Lower lobe of right lung (tissue), 2 donors: Measurements from ENCODE around the gene SLC19A2. TPM values are rescaled to one million over a fixed set of nuclear protein-coding genes. Genes with fewer than 3 reads are reported as not detected.

Experiments
- ATAC-seq, 2 donors: fragments of 200-7000 bp; cut with Tn5 transposase; one replicate each; pipeline ENCODE4 v1.9.1; 2020 to 2022; ENCODE audit warnings: mild to moderate bottlenecking in 2 of 2, moderate library complexity in 2 of 2
- DNase-seq: peaks from one replicate; pipeline ENCODE4 v3.0.0-alpha.2; 2020
- H3K27ac ChIP-seq: fragments of 200-600 bp; one replicate; pipeline ENCODE4 v1.8.0; 2022
- H3K27me3 ChIP-seq: fragments of 200-600 bp; one replicate; pipeline ENCODE4 v1.8.0; 2022; ENCODE audit warnings: low read depth
- H3K36me3 ChIP-seq: fragments of 200-600 bp; one replicate; pipeline ENCODE4 v1.8.0; 2022; ENCODE audit warnings: mild to moderate bottlenecking
- H3K4me1 ChIP-seq: fragments of 200-600 bp; one replicate; pipeline ENCODE4 v1.8.0; 2022
- H3K4me3 ChIP-seq: fragments of 200-600 bp; one replicate; pipeline ENCODE4 v1.8.0; 2022; ENCODE audit warnings: mild to moderate bottlenecking
- H3K9me3 ChIP-seq: fragments of 200-600 bp; one replicate; pipeline ENCODE4 v1.8.0; 2022
- intact Hi-C: fragments of 100-400 bp; cut with DNase I; formaldehyde crosslinking; loops from one replicate; pipeline ENCODE4 v1.11.0; 2022
- total RNA-seq: library from RNA; stranded (reverse); fragmentation: NEBNext Ultra II Directional; extraction: Animal tissue kit (Norgen Biotek cat#: 25700); gene quantifications from one replicate; pipeline ENCODE4 v1.2.1, GENCODE V29; 2021
- TF ChIP-seq, protein P1 (sequence below): fragments of 200-600 bp; IDR thresholded peaks from one replicate; pipeline ENCODE4 v1.8.0; 2022; ENCODE audit warnings: antibody characterized with exemption, mild to moderate bottlenecking
- donor health status: DM: no; HTN: yes; CAD: no; lungs with severe emphysema.

SLC19A2 gene
- total RNA-seq, 1 donor from 2014 or later = 11.1 TPM

DNA sequence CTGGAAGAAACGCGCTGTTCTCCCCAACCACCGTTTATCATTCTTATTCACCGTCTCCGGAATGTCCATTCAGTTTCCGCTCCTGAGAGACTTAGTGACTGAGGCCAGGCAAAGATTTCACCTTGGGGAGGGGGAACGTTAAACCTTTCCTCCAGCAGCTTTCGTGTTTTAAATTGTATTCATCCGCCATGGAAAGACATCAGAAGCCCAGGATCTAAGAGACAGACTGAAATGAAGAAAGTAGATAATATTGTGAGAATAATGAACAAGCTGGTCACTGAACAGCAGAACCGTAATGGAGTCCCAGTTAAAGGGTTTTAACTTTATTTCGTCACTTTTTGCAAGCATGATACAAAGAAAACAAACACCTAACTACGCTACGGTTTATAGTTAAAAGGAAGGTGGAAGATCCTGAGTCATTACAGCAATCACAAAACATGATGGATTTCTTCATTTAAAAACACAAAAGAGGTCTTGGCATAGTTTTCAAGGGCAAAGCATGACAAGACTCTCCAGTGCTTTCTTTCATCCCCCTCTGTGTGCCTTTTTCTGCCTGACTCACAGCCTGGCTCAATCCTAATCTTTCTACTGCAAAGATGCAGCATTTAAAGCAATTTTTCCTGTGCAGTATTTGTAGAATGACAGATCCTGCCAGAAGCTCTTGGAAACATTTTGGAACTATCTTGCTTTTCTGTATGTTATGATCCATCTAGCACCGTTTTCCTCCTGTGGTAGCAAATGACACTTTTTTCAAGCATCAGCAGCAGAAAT is 722 bp upstream of the SLC19A2 start:
- no peaks in the 10 kb centered on the region for H3K9me3 ChIP-seq

DNA sequence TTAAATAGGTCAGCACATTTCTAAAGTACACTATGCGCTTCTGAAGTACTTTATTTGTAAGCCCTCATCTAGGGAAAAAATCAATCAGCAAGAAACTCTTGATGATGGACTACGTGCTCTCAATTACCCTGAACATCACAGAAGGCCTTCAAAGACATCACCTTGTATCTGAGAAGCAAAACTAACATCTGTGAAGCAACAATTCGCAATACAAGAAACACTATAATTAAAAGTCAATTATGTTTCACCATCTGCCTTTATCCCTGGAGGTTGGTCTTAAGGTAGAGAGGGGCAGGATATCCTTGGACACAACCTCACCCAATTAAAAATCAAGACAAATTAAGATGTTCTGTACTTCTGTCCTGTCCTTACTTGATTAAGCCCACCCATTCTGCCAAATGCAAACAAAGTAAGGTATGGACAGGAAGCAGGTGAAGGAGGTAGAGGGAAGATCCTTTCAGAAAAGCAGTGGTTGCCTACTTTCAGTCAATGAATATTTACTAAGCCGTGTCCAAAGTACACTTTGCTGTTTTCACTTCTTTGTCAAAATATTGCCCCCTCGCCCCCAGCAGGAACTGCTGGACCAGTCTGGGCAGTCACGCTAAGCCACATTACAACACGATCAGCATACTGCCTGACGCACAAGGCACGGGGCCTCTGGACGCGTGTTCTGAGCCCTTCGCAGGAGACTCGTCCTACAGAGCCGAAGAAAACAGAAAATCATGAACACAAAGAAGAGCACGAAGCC is 887 bp downstream of the SLC19A2 start:
- Histone ChIP-seq H3K4me1 (peaks cover 32% of the 10 kb centered on the region), H3K4me3 (peak overlapping the region; percentile 83), H3K27me3 (no peaks in the 10 kb centered on the region), H3K27ac (peak overlapping the region; percentile 100), H3K36me3 (no peaks in the 10 kb centered on the region), H3K9me3 (no peaks in the 10 kb centered on the region)
- DNase-seq (peak; percentile 78), ATAC-seq (peak; percentile 67 to 77)
- intact Hi-C loops = no loop called here
- TF ChIP-seq, protein P1, sequence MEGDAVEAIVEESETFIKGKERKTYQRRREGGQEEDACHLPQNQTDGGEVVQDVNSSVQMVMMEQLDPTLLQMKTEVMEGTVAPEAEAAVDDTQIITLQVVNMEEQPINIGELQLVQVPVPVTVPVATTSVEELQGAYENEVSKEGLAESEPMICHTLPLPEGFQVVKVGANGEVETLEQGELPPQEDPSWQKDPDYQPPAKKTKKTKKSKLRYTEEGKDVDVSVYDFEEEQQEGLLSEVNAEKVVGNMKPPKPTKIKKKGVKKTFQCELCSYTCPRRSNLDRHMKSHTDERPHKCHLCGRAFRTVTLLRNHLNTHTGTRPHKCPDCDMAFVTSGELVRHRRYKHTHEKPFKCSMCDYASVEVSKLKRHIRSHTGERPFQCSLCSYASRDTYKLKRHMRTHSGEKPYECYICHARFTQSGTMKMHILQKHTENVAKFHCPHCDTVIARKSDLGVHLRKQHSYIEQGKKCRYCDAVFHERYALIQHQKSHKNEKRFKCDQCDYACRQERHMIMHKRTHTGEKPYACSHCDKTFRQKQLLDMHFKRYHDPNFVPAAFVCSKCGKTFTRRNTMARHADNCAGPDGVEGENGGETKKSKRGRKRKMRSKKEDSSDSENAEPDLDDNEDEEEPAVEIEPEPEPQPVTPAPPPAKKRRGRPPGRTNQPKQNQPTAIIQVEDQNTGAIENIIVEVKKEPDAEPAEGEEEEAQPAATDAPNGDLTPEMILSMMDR = no peak

More for the DNA sequence above, 722 bp upstream of the SLC19A2 start:
- intact Hi-C loops = no loop called here
- Histone ChIP-seq H3K4me1 (peaks cover 32% of the 10 kb centered on the region), H3K4me3 (peak overlapping the region; percentile 83), H3K27ac (peak overlapping the region; percentile 100), H3K36me3 (no peaks in the 10 kb centered on the region), H3K27me3 (no peaks in the 10 kb centered on the region)
- ATAC-seq (no peak), DNase-seq (no peak)
- TF ChIP-seq, protein P1 = no peak

DNA sequence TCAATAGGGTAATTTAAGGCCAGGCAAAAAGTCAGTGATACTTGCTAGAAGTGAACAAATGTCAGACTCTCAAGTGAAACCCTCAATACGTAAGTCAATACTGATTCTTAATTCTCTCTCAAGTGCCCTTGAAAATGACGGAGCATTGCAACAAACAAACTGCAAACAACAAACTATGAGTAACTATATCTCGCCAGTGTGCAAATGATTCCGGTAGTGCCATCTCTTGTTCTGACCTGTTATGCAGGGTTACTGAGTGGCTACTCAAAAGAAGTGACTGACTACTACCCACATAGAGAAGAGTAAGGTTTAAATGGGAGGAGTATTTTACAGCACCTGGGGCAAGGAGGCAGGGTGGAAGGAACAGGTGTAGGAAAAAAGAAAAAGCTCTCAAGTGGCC is 1.6 kb downstream of the SLC19A2 start:
- Histone ChIP-seq H3K27ac (peak overlapping the region; percentile 100), H3K4me3 (peak overlapping the region; percentile 83), H3K4me1 (peaks cover 32% of the 10 kb centered on the region), H3K9me3 (no peaks in the 10 kb centered on the region), H3K27me3 (no peaks in the 10 kb centered on the region), H3K36me3 (no peaks in the 10 kb centered on the region)
- peak; percentile 2 to 34 for ATAC-seq
- intact Hi-C loops = no loop called here
- TF ChIP-seq, protein P1 = no peak
- DNase-seq = no peak

DNA sequence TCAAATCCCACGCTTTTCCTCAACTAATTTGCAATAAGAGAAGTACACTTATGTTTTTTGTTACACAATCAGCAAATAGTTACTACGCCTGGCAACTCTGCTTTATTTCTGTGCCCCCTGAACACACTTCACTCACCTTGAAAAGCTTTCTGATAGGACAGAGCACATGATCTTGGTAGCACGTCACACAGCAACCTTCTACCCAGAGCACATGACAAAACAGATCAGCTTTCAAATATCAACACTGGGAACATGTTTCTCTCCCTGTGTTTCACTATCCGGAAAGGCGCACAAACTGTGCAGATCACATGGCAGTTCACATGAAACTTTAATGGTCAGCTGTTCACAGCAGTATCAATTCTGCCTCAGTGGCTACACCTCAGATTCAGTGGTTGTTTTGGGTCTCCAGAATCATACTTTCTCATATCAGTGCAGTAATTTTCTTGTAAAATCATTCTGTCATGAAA is 2.2 kb downstream of the SLC19A2 start:
- TF ChIP-seq, protein P1 = no peak
- H3K4me1 ChIP-seq = peaks cover 32% of the 10 kb centered on the region
- ATAC-seq (peak; percentile 37 to 44), DNase-seq (no peak)
- peak overlapping the region; percentile 83 for H3K4me3 ChIP-seq
- H3K36me3 ChIP-seq = no peaks in the 10 kb centered on the region
- no peaks in the 10 kb centered on the region for H3K9me3 ChIP-seq
- H3K27me3 ChIP-seq = no peaks in the 10 kb centered on the region
- intact Hi-C loops = no loop called here
- H3K27ac ChIP-seq = peak overlapping the region; percentile 100

DNA sequence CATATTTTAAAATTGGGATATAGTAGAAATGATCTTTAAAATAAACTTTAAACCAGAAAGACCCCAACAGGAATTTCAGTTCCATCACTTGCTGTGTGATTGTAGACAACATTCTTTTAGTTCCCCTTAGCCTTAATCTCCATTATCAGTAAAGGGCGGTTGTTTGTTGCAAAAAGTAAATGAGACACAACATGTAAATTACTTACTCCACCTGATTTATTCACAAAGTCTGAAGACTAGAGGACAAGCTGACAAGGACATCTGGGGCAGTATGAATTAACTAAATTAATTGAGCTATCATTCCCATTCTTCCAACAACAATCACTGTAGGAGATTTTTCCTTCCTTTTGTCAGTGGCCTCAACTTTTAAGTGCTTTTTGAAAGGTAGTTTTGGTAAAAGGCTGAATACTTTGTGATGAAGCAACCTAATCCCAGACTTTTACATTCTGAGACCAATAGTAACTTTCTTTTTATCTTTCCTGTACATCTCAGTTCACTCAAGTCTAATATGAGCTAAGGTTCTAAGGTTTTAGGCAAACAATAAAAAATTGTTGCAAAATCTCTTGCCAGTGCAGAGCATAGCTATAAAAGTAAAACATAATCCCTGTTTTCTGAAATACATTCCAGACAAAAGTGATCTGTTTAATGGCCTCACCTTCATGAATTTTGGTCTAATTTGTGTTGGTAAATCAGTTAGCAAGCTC is 6.2 kb downstream of the SLC19A2 start:
- Histone ChIP-seq H3K9me3 (no peaks in the 10 kb centered on the region), H3K4me1 (peaks cover 21% of the 10 kb centered on the region), H3K27me3 (no peaks in the 10 kb centered on the region), H3K36me3 (peaks cover 19% of the 10 kb centered on the region), H3K27ac (no peak overlapping the region), H3K4me3 (no peak overlapping the region)
- TF ChIP-seq, protein P1 = no peak
- DNase-seq (no peak), ATAC-seq (no peak)
- intact Hi-C loops = no loop called here
